ENCODE data around the gene NSUN3.

Gene NSUN3

GRCh38 chr3:94175677-94176076 lies 112.8 kb downstream of the NSUN3 start:
- Histone ChIP-seq H3K27me3 (ENCODE audit: insufficient read depth, low read length, poor library complexity) (no peaks in the 10 kb centered on the region), H3K4me3 (ENCODE audit: low read depth in 1 of 2, low read length in 2 of 2) (no peak overlapping the region), H3K9me3 (ENCODE audit: insufficient read depth, low read length, severe bottlenecking) (no peaks in the 10 kb centered on the region), H3K36me3 (ENCODE audit: insufficient read depth, low read length) (no peaks in the 10 kb centered on the region), H3K4me2 (ENCODE audit: insufficient read depth, low read length) (no peak overlapping the region), H3K27ac (ENCODE audit: low read length) (no peak overlapping the region), H4K20me1 (ENCODE audit: insufficient read depth, low read length) (no peaks in the 10 kb centered on the region), H2AFZ (ENCODE audit: low read depth, low read length) (no peak overlapping the region), H3K9ac (ENCODE audit: low read depth, low read length) (no peak overlapping the region), H3K79me2 (ENCODE audit: insufficient read depth, low read length) (no peaks in the 10 kb centered on the region), H3K4me1 (ENCODE audit: insufficient read depth, low read length) (no peaks in the 10 kb centered on the region)
- TF ChIP-seq EZH2 (IDR thresholded peaks at IDR 0.05; ENCODE audit: borderline replicate concordance, low read depth, low read length, severe bottlenecking) (no peak), CTCF (IDR thresholded peaks at IDR 0.05; ENCODE audit: borderline replicate concordance, extremely low read depth, low read length, poor library complexity, severe bottlenecking) (no peak)
- DNase-seq (no peak), ATAC-seq (ENCODE audit: insufficient read depth, low read depth) (no peak)

GRCh38 chr3:94176988-94177745 lies 114.3 kb downstream of the NSUN3 start:
- Histone ChIP-seq H3K27ac (ENCODE audit: low read length) (no peak overlapping the region), H4K20me1 (ENCODE audit: insufficient read depth, low read length) (no peaks in the 10 kb centered on the region), H3K4me1 (ENCODE audit: insufficient read depth, low read length) (no peaks in the 10 kb centered on the region), H3K4me3 (ENCODE audit: low read depth in 1 of 2, low read length in 2 of 2) (no peak overlapping the region), H3K9me3 (ENCODE audit: insufficient read depth, low read length, severe bottlenecking) (no peaks in the 10 kb centered on the region), H3K9ac (ENCODE audit: low read depth, low read length) (no peak overlapping the region), H3K36me3 (ENCODE audit: insufficient read depth, low read length) (no peaks in the 10 kb centered on the region), H3K79me2 (ENCODE audit: insufficient read depth, low read length) (no peaks in the 10 kb centered on the region), H3K4me2 (ENCODE audit: insufficient read depth, low read length) (no peak overlapping the region), H2AFZ (ENCODE audit: low read depth, low read length) (no peak overlapping the region), H3K27me3 (ENCODE audit: insufficient read depth, low read length, poor library complexity) (no peaks in the 10 kb centered on the region)
- no peak for ATAC-seq (ENCODE audit: insufficient read depth, low read depth)
- no peak for TF ChIP-seq CTCF (IDR thresholded peaks at IDR 0.05; ENCODE audit: borderline replicate concordance, extremely low read depth, low read length, poor library complexity, severe bottlenecking)
- no peak for TF ChIP-seq EZH2 (IDR thresholded peaks at IDR 0.05; ENCODE audit: borderline replicate concordance, low read depth, low read length, severe bottlenecking)
- DNase-seq = no peak

All from DND-41 (cell line).